ENCODE measurements around the gene SPEF1.
A peak's percentile ranks its signal among the peaks of the same experiment; 100 is the strongest.

SPEF1 gene

GRCh38 chr20:3728876-3729275 is 52.4 kb downstream of the SPEF1 start:
- no peaks in the 10 kb centered on the region for H3K36me3 Mint-ChIP-seq (ENCODE audit: low read depth)
- no peak for TF ChIP-seq CTCF (IDR thresholded peaks at IDR 0.05; ENCODE audit: unreplicated experiment in 3 of 3)

GRCh38 chr20:3728354-3728753 is 52.9 kb downstream of the SPEF1 start:
- H3K9me3 Mint-ChIP-seq, result no peaks in the 10 kb centered on the region

More at GRCh38 chr20:3728876-3729275, 52.4 kb downstream of the SPEF1 start:
- no peak overlapping the region for H3K4me3 Mint-ChIP-seq
- H3K9me3 Mint-ChIP-seq, result no peaks in the 10 kb centered on the region
- peaks cover 11% of the 10 kb centered on the region for H3K27me3 Mint-ChIP-seq (ENCODE audit: low read depth)
- peaks cover 32% of the 10 kb centered on the region for H3K4me1 Mint-ChIP-seq
- peak overlapping the region in 1 of 3 experiments; percentile 28 for H3K27ac Mint-ChIP-seq

More at GRCh38 chr20:3728354-3728753, 52.9 kb downstream of the SPEF1 start:
- H3K27ac Mint-ChIP-seq, result peak overlapping the region in 2 of 3 experiments; percentile 73 to 93
- peaks cover 11% of the 10 kb centered on the region for H3K27me3 Mint-ChIP-seq (ENCODE audit: low read depth)
- no peaks in the 10 kb centered on the region for H3K36me3 Mint-ChIP-seq (ENCODE audit: low read depth)
- H3K4me3 Mint-ChIP-seq, result peak overlapping the region in 1 of 3 experiments; percentile 33
- peaks cover 27% of the 10 kb centered on the region for H3K4me1 Mint-ChIP-seq
- no peak for TF ChIP-seq CTCF (IDR thresholded peaks at IDR 0.05; ENCODE audit: unreplicated experiment in 3 of 3)

All from nephron (organoid).